ENCODE results near the gene TCTN3.

DNA sequence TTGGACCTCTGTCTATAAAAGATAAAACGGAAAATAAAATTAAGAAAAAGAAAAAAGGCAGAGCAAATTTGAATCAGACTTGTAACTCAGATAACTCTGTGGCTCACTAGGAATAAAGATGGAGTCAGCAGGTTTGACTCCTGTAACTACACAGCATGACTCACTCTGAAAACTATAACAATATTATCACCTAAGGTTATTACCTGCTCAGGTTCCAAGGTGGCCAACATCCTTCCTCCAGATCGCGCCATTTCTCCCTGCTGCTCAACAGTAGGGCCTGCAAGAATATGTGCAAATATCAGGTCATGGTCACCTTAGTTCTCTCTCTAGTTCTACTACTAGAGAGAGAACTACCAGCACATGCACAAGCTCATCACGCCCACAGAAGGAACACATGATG, 67.2 kb downstream of the TCTN3 start:
- TF ChIP-seq, protein P1, sequence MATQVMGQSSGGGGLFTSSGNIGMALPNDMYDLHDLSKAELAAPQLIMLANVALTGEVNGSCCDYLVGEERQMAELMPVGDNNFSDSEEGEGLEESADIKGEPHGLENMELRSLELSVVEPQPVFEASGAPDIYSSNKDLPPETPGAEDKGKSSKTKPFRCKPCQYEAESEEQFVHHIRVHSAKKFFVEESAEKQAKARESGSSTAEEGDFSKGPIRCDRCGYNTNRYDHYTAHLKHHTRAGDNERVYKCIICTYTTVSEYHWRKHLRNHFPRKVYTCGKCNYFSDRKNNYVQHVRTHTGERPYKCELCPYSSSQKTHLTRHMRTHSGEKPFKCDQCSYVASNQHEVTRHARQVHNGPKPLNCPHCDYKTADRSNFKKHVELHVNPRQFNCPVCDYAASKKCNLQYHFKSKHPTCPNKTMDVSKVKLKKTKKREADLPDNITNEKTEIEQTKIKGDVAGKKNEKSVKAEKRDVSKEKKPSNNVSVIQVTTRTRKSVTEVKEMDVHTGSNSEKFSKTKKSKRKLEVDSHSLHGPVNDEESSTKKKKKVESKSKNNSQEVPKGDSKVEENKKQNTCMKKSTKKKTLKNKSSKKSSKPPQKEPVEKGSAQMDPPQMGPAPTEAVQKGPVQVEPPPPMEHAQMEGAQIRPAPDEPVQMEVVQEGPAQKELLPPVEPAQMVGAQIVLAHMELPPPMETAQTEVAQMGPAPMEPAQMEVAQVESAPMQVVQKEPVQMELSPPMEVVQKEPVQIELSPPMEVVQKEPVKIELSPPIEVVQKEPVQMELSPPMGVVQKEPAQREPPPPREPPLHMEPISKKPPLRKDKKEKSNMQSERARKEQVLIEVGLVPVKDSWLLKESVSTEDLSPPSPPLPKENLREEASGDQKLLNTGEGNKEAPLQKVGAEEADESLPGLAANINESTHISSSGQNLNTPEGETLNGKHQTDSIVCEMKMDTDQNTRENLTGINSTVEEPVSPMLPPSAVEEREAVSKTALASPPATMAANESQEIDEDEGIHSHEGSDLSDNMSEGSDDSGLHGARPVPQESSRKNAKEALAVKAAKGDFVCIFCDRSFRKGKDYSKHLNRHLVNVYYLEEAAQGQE (IDR thresholded peaks at IDR 0.05; ENCODE audit: borderline replicate concordance in 1 of 2, low read depth in 1 of 2, low read length in 2 of 2): no peak
- TF ChIP-seq PHF20 (CRISPR knock-in tag; IDR thresholded peaks at IDR 0.05): no peak
- TF ChIP-seq JUND (CRISPR knock-in tag; IDR thresholded peaks at IDR 0.05): no peak
- no peak for TF ChIP-seq ZNF460 (CRISPR knock-in tag; IDR thresholded peaks at IDR 0.05; ENCODE audit: borderline replicate concordance)

Data from HepG2 (cell line).